Fibroblast of skin of left quadriceps (primary cell): ENCODE data around the gene PI4KA.
"Not testable (repeated sequence)": the region's sequence is repeated elsewhere in the genome, so short reads cannot be mapped to it uniquely, and the experiment has no call there.

Source experiments
- DNase-seq, 2 experiments: peaks; one replicate each; pipeline ENCODE4 v3.0.0-alpha.2; 2013; ENCODE audit warnings: low read depth in 2 of 2

PI4KA gene

DNA sequence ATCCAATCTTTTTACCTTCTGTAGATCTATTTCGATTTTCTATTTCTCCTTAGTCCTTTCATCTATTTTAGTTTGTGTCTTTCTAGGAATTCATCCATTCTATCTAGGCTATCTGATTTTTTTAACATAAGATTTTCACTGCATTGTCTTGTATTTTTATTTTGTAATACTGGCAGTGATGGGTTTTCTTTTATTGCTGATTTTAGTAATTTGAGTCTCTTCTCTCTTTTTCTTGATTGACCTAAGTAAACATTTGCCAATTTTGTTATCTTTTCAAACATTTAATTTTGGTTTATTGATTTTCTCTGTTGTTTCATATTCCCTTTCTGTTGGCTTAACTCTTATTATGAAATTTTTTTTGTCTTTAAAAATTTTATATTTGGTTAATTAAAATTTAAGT is 192.1 kb downstream of the PI4KA start:
- DNase-seq: no peak

DNA sequence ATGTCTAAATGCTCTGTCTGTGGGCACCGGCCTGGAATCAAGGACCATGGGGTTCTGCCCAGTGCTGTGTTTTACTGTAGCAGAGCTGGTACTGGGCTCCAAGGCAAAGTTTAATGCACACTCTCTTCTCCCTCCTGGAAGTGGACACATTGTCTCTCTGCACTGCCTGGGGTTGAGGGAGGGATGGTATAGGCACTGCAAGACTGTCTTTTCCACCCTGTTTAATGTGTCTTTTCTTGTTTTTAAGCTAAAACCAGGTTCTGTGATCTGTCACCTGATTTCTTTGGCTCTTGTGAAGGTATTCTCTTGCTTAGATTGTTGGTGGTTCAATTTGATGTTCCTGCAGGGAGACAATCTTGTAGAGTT is 194.0 kb downstream of the PI4KA start:
- DNase-seq: no peak

DNA sequence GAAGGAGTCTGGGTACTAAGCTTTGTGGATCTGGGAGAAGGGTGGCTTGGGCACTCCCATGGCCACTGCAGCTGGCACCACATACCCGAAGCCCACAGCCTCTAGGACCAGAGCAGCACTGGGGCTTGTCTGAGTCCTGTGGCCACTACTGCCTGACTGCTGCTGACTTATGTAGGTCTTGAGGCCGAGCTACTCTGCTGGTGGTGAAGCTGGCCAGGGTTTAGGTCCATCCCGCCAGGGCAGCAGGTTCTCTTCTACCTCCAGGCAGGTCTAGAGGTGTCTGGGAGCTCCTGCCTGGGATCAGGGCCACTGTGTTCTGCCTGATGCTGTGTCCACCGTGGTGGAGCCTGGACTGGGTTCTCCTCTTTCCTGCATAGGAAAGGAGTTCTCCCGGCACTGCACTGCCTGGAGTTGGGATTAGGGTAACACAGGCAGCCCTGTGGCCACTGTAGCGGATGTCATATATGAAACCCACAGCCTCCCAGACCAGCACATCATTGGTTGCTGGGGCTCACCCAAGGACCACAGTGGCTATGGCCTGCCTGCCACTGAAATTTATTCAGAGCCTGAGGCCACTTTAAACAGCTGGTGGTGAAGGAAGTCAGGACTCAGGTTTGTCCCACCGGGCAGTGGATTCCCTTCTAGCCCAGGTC is 194.5 kb downstream of the PI4KA start:
- no peak for DNase-seq

DNA sequence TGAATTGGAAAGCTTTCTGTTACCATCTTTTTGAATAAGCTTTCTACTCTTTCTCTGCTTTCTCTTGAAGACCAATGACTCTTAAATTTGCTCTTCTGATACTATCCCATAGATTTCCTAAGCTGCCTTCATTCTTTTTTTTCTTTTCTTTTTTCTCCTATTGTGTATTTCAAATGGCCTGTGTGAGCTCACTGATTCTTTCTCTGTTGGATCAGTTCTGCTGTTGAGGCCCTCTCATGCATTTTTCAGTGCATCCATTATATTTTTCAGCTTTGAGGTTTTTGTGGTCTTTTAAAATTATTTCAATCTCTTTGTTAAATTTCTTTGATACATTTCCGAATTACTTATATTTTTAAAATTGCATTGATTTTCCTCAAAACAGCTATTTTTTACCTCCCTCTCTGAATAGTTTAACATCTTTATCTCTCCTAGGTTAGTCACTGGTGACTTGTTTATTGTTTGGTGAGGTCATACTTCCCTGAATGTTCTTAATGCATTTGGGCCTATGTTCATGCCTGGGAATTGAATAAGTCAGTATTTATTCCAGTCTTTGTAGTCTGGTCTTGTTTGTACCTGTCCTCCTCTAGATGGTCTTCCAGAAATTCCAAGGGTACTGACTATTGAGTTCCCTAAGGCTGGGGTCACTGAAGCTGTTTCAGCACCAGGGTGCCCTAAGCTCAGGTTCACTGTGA is 195.3 kb downstream of the PI4KA start:
- no peak for DNase-seq

DNA sequence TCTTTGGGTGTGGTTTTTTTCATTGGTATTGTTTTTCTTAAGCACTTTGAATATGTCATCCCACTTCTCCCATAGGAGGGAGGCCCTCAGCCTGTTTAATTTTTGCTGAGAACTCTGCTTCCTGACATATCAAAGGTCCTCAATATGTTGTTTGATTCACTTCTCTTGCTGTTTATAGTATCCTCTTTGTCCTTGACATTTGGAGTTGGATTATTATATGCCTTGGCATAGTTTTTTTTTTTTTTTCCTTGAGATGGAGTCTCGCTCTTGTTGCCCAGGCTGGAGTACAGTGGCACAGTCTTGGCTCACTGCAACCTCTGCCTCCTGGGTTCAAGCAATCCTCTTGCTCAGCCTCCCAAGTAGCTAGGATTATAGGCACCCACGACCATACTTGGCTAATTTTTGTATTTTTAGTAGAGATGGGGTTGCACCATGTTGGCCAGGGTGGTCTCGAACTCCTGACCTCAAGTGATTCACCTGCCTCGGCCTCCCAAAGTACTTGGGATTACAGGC is 196.0 kb downstream of the PI4KA start:
- not testable (repeated sequence) for DNase-seq

DNA sequence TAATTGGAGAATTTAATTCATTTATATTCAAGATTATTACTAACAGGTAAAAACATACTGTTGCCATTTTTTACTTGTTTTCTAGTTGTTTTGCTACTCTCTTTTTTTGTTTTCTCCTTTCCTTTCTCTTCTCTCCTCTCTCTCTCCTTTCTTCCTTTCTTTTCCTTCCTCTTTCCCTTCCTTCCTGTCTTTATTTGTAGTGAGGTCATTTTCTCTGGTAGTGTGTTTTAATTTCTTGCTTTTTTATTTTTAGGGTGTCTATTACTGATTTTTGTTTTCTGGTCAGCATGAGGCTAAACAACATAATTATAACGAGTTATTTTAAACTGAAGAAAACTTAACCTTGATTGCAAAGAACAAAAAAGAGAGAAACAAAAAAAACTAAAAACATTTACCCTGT is 197.1 kb downstream of the PI4KA start:
- no peak for DNase-seq

DNA sequence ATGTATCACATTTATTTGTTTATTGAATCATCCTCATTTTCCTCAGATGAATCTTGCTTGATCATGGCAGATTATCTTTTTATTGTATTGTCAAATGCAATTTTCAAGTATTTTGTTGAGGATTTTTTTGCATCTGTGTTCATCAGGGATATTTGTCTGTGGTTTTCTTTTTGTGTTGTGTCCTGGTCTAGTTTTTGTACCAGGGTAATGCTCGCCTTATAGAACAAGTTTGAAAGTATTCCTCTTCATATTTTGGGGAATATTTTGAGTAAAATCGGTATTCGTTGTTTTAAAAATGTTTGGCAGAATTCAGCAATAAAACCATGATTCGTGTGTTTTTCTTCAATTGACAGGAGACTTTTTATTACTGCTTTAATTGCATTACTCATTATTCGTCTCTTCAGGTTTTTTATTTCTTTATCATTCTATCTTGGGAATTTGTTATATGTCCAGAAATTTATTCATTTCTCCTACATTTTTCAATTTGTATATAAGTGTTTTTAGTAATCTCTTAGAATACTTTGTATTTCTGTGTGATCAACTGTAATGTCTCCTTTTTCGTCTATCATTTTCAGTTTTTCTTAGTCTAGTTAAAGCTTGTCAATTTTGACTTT is 198.1 kb downstream of the PI4KA start:
- no peak for DNase-seq

DNA sequence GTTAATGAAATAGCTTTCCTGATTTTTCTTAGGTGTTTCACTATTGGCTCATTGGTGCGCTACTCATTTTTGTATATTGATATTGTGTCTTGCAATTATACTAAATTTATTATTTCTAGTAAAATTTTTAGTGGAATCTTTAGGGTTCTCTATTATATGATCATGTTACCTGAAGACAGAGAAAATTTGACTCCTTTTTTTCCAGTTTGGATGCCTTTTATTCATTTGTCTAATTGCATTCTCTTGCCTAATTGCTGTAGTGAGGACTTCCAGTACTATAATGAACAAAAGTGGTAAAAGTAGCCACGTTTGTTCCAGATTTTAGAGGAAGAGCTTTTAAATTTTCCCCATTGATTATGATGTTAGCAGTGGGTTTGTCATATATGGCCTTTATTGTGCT is 198.7 kb downstream of the PI4KA start:
- DNase-seq: no peak

DNA sequence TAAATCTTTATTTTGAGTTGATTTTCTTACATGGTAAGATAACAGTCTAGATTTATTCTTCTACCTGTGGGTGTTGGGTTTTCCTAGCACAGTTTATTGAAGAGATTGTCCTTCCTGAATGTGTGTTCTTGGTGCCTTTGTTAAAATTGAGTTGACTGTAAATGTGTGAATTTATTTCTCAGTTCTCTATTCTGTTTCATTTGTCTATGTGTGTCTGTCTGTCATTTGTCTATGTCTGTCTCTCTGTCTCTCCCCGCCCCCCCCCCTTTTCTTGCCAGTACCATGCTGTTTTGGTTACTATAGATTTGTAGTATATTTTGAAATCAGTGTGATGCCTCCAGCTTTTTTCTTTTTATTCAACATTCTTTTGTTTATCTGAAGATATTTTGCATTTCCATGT is 199.4 kb downstream of the PI4KA start:
- no peak for DNase-seq

DNA sequence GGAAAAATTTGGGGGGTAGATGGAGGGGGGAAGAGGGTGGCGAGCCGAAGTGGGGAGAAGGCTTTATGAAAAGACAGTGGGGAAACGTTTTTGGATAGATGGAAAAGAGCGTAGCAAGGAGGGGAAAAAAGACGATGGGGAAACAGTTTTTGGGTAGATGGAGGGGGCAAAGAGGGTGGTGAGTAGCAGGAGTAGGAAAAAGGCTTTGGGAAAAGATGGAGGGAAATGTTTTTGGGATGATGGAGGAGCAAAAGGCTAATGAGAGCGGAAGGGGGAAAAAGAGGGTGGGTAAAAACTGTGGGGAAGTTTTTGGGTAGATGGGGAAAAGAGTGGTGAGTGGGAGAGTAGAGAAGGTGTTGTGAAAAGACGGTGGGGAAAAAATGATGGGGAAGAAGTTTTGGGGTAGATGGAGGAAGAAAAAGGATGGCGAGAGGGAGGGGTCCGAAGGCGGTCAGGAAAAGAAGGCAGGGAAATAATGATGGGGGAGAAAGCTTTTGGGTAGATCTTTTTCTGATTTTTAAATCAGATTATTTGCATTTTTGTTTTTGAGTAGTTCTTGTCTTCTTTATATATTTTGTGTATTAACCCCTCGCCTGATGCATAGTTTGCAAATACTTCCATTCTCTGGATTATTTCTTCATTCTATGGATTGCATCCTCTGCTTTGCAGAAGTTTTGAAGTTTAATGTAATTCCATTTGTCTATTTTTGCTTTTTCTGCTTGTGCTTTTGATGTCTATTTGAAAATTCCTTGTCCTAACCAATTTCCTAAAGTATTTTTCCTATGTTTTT is 200.0 kb downstream of the PI4KA start:
- DNase-seq: no peak

DNA sequence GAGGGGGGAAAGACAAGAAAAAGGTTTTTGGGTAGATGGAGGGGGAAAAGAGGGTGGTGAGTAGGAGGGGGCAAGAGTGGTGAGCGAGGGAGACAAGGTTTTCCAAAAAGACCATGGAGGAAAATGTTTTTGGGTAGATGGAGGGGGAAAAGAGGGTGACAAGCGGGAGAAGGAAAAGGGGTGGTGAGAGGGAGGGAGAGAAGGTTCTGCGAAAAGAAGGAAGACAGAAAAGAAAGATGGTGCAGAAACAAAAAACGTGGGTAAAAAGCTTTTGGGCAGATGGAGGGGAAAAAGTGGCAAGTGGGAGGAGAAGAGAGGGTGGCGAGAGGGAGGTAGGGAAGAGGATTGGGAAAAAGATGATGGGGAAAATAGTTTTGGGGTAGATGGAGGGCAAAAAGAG is 200.6 kb downstream of the PI4KA start:
- no peak for DNase-seq
